Smooth muscle cell (in vitro differentiated cells): ENCODE results near the gene ACACB. TPM values are rescaled to one million over a fixed set of nuclear protein-coding genes. Genes with fewer than 3 reads are reported as not detected.

Experiments used
- DNase-seq: peaks from one replicate; lab custom pipeline; 2025; ENCODE audit not compliant: unreplicated experiment; lab: John Stamatoyannopoulos, UW
- H2AFZ ChIP-seq: fragments of 200-600 bp; sonication (generic); 2 replicates; pipeline ENCODE4 v1.6.0; 2016; ENCODE audit warnings: antibody characterized with exemption, low read depth, mild to moderate bottlenecking
- H3F3A ChIP-seq: fragments of 200-600 bp; sonication (generic); 2 replicates; pipeline ENCODE4 v1.6.0; 2017; ENCODE audit warnings: antibody characterized with exemption, low read depth
- H3K27ac ChIP-seq: fragments of 200-600 bp; sonication (generic); 2 replicates; pipeline ENCODE4 v1.5.1; 2016; ENCODE audit warnings: low read depth, mild to moderate bottlenecking
- H3K27me3 ChIP-seq: fragments of 200-600 bp; sonication (generic); 2 replicates; pipeline ENCODE4 v1.6.1; 2016; ENCODE audit warnings: low read depth, mild to moderate bottlenecking
- H3K36me3 ChIP-seq: fragments of 200-600 bp; sonication (generic); 2 replicates; pipeline ENCODE4 v1.5.1; 2016; ENCODE audit warnings: low read depth
- H3K4me1 ChIP-seq: fragments of 200-600 bp; sonication (generic); 2 replicates; pipeline ENCODE4 v1.5.1; 2016; ENCODE audit warnings: low read depth
- H3K4me2 ChIP-seq: fragments of 200-600 bp; sonication (generic); 2 replicates; pipeline ENCODE4 v1.6.0; 2016; ENCODE audit warnings: mild to moderate bottlenecking
- H3K4me3 ChIP-seq: fragments of 200-600 bp; sonication (generic); 2 replicates; pipeline ENCODE4 v1.5.1; 2016; ENCODE audit warnings: mild to moderate bottlenecking
- H3K79me2 ChIP-seq: fragments of 200-600 bp; sonication (generic); 2 replicates; pipeline ENCODE4 v1.6.0; 2016; ENCODE audit warnings: low read depth, mild to moderate bottlenecking
- H3K9ac ChIP-seq: fragments of 200-600 bp; sonication (generic); 2 replicates; pipeline ENCODE4 v1.6.0; 2016; ENCODE audit warnings: low read depth
- H3K9me3 ChIP-seq: fragments of 200-600 bp; sonication (generic); replicated peaks from 2 replicates; pipeline ENCODE4 v1.5.1; 2016; ENCODE audit warnings: low read depth
- H4K20me1 ChIP-seq: fragments of 200-600 bp; sonication (generic); 2 replicates; pipeline ENCODE4 v1.6.0; 2016; ENCODE audit warnings: low read depth
- WGBS: methylation state at CpG from one replicate; pipeline ENCODE4 v1.1.7; 2016; ENCODE audit warnings: low lambda C conversion rate; 5-methylcytosine and 5-hydroxymethylcytosine counted together
- polyA plus RNA-seq: library from polyadenylated mRNA; unstranded; fragments of >200 nt; fragmentation: Nextera tagmentation; extraction: Ambion mirVana; gene quantifications from 2 replicates; pipeline ENCODE4 v1.2.1, GENCODE V29; 2016
- total RNA-seq: library from RNA; depleted of rRNA; stranded (reverse); fragments of >200 nt; gene quantifications from 2 replicates; pipeline ENCODE4 v1.2.3, GENCODE V29; 2014
- TF ChIP-seq, protein P1 (sequence below): fragments of 200-600 bp; sonication (generic); IDR thresholded peaks from 2 replicates; pipeline ENCODE4 v1.5.1; 2017; ENCODE audit warnings: borderline replicate concordance, mild to moderate bottlenecking, antibody characterized with exemption; ENCODE audit not compliant: insufficient read depth, poor library complexity, severe bottlenecking

The ACACB gene
- total and polyA plus RNA-seq, 2 experiments from 2014 or later: 0.58 to 2.0 TPM

DNA sequence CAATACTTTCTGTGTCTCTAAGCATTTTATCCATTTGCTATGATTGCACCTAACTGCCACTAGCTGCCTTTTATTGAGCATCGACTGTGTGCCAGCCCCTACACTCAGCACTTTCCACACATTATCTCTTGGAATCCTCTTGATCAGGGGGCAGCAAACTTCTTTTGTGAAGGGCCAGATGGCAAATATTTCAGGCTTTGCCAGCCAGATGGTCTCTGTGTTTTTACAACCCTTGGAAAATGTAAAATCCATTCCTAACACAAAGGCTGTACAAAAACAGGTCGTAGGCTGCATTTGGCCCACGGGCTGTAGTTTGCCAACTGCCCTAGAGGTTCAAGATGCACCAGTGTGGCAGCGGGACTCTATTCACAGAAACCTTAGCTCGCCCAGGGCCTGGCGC lies 173.2 kb downstream of the ACACB start:
- no peak overlapping the region for H3K9ac ChIP-seq
- WGBS: 93% methylated on average over 6 of the region's 6 CpGs
- peaks cover 10% of the 10 kb centered on the region for H3K4me1 ChIP-seq
- no peaks in the 10 kb centered on the region for H4K20me1 ChIP-seq
- no peak overlapping the region for H3K4me2 ChIP-seq
- H3K27me3 ChIP-seq: no peaks in the 10 kb centered on the region
- no peaks in the 10 kb centered on the region for H3F3A ChIP-seq
- no peaks in the 10 kb centered on the region for H3K9me3 ChIP-seq
- no peaks in the 10 kb centered on the region for H3K79me2 ChIP-seq
- no peak for DNase-seq
- H2AFZ ChIP-seq: no peak overlapping the region
- TF ChIP-seq, protein P1, sequence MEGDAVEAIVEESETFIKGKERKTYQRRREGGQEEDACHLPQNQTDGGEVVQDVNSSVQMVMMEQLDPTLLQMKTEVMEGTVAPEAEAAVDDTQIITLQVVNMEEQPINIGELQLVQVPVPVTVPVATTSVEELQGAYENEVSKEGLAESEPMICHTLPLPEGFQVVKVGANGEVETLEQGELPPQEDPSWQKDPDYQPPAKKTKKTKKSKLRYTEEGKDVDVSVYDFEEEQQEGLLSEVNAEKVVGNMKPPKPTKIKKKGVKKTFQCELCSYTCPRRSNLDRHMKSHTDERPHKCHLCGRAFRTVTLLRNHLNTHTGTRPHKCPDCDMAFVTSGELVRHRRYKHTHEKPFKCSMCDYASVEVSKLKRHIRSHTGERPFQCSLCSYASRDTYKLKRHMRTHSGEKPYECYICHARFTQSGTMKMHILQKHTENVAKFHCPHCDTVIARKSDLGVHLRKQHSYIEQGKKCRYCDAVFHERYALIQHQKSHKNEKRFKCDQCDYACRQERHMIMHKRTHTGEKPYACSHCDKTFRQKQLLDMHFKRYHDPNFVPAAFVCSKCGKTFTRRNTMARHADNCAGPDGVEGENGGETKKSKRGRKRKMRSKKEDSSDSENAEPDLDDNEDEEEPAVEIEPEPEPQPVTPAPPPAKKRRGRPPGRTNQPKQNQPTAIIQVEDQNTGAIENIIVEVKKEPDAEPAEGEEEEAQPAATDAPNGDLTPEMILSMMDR: no peak
- no peak overlapping the region for H3K27ac ChIP-seq
- no peaks in the 10 kb centered on the region for H3K36me3 ChIP-seq
- H3K4me3 ChIP-seq: no peak overlapping the region

GRCh38 chr12:109290061-109290460 lies 173.7 kb downstream of the ACACB start:
- H3K4me2 ChIP-seq: no peak overlapping the region
- DNase-seq: no peak
- H3K36me3 ChIP-seq: no peaks in the 10 kb centered on the region
- H3K4me3 ChIP-seq: no peak overlapping the region
- H3F3A ChIP-seq: no peaks in the 10 kb centered on the region
- no peaks in the 10 kb centered on the region for H3K79me2 ChIP-seq
- H4K20me1 ChIP-seq: no peaks in the 10 kb centered on the region
- H3K4me1 ChIP-seq: peaks cover 10% of the 10 kb centered on the region
- 97% methylated on average over 18 of the region's 18 CpGs for WGBS
- no peaks in the 10 kb centered on the region for H3K27me3 ChIP-seq
- TF ChIP-seq, protein P1: no peak
- H3K9me3 ChIP-seq: no peaks in the 10 kb centered on the region
- H3K27ac ChIP-seq: no peak overlapping the region
- no peak overlapping the region for H3K9ac ChIP-seq
- H2AFZ ChIP-seq: no peak overlapping the region

- H3K79me2 ChIP-seq: no peaks in the 10 kb centered on the region
- H3K9ac ChIP-seq: no peak overlapping the region
- peak overlapping the region; percentile 71 for H3K4me2 ChIP-seq
- H4K20me1 ChIP-seq: no peaks in the 10 kb centered on the region
- H3K4me3 ChIP-seq: no peak overlapping the region
- H3K27ac ChIP-seq: no peak overlapping the region
- H3K36me3 ChIP-seq: no peaks in the 10 kb centered on the region
- H2AFZ ChIP-seq: peak overlapping the region; percentile 75
- no peaks in the 10 kb centered on the region for H3K27me3 ChIP-seq
- TF ChIP-seq, protein P1: no peak
- H3F3A ChIP-seq: no peaks in the 10 kb centered on the region
- peaks cover 10% of the 10 kb centered on the region for H3K4me1 ChIP-seq
- H3K9me3 ChIP-seq: no peaks in the 10 kb centered on the region
- DNase-seq: no peak
- WGBS: 84% methylated on average over 15 of the region's 15 CpGs
These were observed 174.7 kb downstream of the ACACB start for GRCh38 chr12:109291117-109291516.
